Fibroblast of skin of right biceps (primary cell): ENCODE measurements around the gene STARD13.

Experiments
- DNase-seq: peaks from one replicate; pipeline ENCODE4 v3.0.0-alpha.2; 2013

STARD13 gene

GRCh38 chr13:33132644-33133440 is 152.7 kb downstream of the STARD13 start:
- peak; percentile 51 for DNase-seq

- DNase-seq: no peak
Observed at GRCh38 chr13:33129886-33130285, 155.7 kb downstream of the STARD13 start.

DNA sequence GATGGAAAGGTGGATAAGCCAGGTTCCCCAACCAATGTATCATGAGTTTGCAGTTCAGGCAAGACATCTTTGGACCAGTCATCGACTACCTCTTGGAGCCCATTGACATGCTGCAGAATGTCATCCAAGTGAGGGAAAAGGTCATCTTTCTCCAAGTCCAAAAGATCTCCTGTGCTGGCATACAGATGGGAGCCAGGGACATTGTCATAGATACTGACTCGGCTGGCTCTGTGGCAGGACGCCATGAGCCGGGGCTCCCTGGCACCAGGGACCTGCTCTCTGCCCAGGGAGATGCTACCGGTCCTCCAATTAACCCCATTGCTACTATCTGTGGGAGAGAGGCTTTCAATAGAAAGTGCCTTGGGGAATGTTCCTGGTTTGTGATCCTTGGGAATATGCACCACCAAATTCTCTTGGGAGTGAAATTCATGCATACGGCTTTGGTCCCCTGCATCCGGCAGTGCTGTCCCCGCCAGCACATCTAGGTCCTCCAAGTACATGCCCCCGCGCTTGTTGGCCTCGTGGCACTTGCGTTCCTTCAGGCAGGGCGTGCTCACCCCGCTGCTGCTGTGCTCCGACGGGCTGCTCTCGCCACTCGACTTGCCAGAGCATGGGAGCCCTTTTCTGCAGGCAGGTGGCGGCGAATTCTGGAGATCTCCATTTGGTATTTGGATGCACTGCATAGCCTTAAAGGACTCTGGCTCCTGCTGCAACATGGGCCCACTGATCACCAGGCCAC is 156.3 kb downstream of the STARD13 start:
- DNase-seq: no peak

DNA sequence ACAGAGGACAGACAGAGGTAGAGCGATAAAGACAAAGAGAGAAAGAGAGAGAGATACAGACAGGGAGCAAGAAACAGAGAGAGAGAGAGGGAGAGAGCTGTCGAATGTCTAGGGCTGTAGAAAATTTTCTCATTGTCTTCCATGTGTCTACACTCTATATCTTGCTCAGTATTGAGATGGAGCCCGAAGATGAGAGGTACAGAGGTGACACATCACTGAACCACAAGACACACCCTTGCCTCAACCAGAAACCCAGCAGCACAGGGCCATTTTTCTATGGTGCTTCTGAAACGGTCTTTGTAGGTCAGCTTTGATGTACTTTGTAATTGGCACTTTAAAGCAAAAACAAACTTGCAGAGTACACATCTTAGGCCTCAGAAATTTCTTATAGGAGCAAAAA is 157.4 kb downstream of the STARD13 start:
- no peak for DNase-seq

- peak; percentile 47 for DNase-seq
Observed at GRCh38 chr13:33127009-33127551, 158.5 kb downstream of the STARD13 start.

GRCh38 chr13:33125821-33126570 is 159.6 kb downstream of the STARD13 start:
- peak; percentile 96 for DNase-seq

GRCh38 chr13:33123066-33123859 is 162.3 kb downstream of the STARD13 start:
- DNase-seq: peak; percentile 63

GRCh38 chr13:33119856-33120543 is 165.6 kb downstream of the STARD13 start:
- no peak for DNase-seq

DNA sequence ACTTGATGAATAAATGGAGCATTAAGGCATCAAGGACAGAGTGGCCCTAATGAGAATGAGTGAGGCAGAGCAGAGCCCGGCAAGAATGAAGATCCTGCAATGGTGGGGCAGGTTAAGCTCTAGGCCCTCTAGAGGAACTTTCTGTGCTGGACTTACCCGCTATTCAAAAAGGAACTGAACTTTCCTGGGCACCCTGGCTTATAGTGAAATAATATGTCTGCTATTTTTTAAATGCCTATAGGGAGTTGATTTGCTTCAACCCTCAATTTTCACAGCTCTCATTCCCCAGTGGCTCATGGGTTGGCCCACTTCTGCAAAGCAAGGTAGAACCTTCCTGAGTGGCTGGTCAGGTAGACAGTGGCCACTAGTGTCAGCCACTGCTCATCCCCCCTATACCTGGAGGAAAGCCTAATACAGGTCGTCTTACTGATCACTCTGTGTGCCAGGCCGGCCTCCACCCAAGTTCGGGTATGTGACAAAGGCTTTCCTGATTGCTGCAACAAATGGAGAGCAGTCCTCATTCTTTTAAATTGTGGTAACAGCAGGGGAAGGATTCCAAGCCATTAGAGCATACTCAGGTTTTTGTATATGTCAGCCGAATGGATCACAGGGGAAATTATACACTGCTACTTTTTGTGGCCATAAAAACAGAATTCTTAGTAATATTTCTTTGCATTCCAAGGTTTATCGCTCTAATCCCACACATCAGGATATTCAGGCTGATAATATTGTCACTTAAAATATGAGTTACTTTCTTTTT is 166.4 kb downstream of the STARD13 start:
- DNase-seq: peak; percentile 64

- no peak for DNase-seq
Observed at GRCh38 chr13:33116321-33117010, 169.1 kb downstream of the STARD13 start.

GRCh38 chr13:33115274-33115673 is 170.3 kb downstream of the STARD13 start:
- DNase-seq: no peak

GRCh38 chr13:33114146-33114545 is 171.4 kb downstream of the STARD13 start:
- no peak for DNase-seq

- peak; percentile 11 for DNase-seq
Observed at GRCh38 chr13:33112766-33113165, 172.8 kb downstream of the STARD13 start.

DNA sequence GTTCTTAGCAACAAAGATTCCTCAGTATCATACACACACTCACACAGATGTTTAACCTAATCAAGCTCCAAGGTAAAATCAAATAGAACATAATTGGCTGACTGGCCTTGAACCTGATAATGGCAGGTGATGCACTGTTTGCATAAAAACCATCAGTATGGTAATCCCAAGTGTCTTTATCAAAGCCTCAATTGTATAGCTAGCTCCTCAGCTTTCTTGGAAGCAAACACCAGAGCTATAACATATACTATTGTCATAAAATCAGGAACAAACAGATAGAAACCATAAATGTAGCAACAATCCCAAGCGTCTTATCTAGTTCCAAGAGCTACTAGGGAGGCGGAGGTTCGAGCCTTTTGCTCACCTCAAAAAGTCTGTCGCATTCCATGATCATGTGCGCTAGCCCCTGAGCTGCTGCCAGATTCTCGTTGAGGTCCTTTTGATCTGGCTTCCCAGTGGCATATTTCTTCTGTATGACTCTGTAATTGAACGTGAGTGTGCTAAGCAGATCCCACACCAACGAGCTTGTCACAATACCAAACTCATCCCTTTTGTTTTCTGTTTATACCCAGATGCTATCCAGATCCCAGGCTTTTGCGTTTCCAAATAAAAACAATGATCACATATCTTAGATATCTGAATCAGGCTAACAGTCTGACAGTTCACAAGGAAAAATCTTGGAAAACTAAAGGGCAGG is 174.0 kb downstream of the STARD13 start:
- peak; percentile 74 for DNase-seq

- DNase-seq: peak; percentile 29
Observed at GRCh38 chr13:33110713-33111413, 174.7 kb downstream of the STARD13 start.

GRCh38 chr13:33110386-33110712 is 175.2 kb downstream of the STARD13 start:
- DNase-seq: no peak

DNA sequence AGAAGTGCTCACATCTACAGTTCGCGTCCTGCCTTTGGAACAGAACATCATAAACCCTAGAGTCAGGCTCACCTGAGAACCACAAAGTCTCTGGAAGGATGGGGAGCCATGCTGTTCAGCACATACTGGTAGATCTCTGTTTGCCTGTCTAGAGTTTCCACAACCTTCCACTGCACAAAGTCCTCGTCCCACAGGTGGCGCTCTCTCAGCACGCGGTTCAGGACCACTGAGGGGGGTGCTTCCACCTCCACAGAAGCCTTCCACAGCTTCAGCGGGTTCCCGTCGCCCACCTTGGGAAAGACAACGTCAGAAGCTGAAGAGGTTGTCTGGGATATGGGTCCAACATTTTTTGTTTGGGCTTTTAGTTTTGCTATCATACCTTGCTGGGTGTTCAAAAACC is 175.8 kb downstream of the STARD13 start:
- DNase-seq: no peak

GRCh38 chr13:33109271-33109697 is 176.3 kb downstream of the STARD13 start:
- DNase-seq: peak; percentile 18

DNA sequence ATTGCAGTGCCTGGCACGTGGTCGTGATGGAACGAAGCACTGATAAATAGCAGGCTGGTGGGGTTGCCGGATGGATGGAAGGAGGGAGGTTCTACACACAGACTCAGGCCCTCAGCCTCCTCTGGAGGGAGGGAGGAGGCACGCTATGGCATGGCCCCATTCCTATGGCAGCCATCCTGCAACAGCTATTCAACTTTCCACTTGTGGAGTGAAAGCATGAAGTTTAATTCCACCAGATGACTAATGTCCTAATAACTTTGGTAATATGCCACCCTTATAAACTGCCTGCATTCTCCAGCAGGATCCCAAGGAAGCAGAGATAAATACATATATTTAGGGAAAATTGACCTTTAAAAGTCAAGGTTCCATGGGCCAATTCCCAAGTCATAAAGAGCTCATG is 176.9 kb downstream of the STARD13 start:
- DNase-seq: peak; percentile 72
